HG03354 (cell line): ENCODE measurements around the gene FOXO3.
"Not testable (repeated sequence)": the region's sequence is repeated elsewhere in the genome, so short reads cannot be mapped to it uniquely, and the experiment has no call there.

Experiments used
- ATAC-seq: cut with Tn5 transposase; IDR thresholded peaks from one replicate; pipeline ENCODE4 v1.9.1; 2021; ENCODE audit warnings: mild to moderate bottlenecking; ENCODE audit not compliant: unreplicated experiment, poor library complexity, severe bottlenecking

FOXO3 gene

GRCh38 chr6:108550256-108550655, 10.5 kb upstream of the FOXO3 start:
- ATAC-seq: no peak

DNA sequence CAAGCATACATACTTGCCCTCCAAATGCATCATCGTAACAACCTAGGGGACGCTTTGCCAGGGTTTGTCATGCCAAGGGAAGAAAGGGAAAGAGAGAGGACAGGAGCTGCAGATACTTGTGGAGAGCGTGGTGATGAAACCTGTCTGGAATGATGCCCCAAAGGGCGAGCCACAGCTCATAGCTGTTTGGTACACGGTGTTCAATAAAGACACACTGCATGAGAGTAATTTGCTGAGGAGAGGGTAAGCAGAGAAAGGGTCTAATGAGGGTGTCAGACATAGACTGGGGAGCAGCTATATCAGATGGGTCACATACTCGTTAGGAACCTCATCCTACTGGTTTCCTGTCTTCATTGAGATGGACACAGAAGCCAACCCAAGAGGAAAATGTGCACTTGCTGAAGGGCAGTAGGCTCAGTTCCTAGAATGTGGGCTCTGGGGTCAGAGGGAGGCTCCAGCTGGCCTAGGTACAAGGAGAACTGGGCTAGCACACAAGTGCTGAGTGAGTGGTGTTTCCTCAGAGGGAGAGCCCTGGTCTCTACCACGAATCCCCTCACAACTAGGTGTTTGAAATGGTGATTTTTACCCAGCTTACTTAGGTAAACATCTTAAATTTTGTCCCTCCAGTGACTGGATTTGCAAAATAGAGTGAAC, 5.2 kb upstream of the FOXO3 start:
- ATAC-seq: no peak

DNA sequence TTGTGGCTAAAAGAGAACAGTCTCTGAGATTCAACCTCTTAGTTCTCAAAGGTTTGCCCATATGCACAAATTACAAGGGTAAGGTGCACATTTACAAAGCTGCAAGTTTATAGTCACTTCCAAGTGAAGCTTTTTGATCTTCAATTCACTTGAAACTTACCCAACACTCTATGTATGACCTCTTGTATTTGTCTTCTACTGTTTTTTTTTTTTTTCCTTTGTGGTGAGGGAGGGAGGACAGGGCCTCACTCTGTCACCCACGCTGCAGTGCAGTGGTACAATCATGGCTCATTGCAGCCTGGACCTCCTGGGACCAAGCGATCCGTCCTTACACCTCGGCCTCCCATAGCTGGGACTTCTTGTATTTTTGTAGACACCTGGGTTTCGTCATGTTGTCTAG, 4.5 kb upstream of the FOXO3 start:
- ATAC-seq: no peak

- ATAC-seq: no peak
Measured at GRCh38 chr6:108556866-108557493, 3.7 kb upstream of the FOXO3 start.

- ATAC-seq: peak; percentile 28
Measured at GRCh38 chr6:108557494-108558371, 3.0 kb upstream of the FOXO3 start.

DNA sequence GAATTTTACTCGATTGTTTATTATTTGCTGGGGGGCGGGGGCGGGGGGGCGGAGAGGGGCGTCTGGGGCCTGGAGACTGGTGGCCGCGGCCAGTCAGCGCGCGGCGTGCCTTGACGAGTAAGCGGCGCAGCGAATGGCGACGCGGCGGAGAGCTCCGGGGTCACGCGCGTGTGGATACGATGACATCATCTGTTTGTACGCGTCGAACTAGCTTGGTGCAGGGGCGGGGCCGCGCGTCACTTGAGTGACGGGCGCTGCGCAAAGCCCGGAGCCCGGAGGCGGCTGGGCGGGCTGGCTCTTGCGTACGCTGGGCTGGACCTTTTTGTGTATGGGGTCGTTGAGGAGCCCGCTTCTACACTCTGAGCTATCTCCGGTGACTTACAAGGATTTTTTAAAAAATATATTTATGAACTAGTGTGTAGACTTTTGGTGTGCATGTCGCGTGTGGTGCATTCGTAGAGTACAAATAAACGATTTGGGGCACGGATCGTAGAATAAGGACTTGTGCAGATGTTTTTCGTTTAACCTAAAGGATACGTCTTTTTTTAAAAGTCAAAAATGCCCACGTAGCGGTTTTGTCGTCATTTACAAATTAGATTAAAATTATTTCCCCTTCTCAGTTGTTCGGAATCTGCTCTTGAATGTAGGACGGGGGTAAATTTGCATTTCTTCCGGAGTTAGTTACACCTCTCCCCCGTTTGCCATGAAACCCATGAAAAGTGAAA, 2.2 kb upstream of the FOXO3 start:
- ATAC-seq: peak; percentile 72

DNA sequence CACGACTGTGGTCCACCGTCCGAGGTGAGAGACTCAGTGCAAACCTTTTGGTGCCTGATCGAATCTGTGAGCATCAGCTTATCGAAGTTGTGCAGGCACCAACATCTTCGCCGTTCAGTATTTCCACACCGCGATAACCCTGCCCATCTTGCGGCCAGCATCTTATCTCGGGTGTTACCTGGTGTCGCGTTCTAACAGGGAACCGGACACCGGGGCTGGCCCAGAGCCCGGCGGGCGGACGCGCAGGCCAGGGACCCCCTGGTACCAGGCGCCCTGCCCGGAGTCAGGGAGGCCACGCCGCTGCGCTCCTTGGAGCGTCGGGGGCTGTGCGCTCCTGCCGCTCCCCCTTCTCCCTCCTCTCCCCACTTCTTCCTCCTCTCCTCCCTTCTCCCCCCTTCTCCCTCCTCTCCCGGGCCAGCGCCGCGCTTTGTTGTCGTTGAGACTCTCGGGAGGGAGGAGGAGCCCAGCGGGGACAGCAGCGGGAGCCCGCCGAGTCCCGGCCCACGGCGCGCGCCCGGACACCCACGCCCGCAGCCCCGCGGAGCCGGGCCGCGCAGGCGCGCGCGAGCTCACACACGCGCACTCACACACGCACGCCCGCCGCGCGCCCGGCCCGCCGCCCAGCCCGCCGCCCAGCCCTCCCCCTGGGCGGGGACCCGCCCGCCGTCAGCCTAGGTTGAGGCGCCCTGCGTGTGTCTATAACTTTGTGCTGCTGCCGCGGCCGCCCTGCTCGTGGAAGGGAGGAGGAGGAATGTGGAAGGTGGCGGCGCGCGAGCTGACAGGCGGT, 1.4 kb upstream of the FOXO3 start:
- ATAC-seq: peak; percentile 49

DNA sequence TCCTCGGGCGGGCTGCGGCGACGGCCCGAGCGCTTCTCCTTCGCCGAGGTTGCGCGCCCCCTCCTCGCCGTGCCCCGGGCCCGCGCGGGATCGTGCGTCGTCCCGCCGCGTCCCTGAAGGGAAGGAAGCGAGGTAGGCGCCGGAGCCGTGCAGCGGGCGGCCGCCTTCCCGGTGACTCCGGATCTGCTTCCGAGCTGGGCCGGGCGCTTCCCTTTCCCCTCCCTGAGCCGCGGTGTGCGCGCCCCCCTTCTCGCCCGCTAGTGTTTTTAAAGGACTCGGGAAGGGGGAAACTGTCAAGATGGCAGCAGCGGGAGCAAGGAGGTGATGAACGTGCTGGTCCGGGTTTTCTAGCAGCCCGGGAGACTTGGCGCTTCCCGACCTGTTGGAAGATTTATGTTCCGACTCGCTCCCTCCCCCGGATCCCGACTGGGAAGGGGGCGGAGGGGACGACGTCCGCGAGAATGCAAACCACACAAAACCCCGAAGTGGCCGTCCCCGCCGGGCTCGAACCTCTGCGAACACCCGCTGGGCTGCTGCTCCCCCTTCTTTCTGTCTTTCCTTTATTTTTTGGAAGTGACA, 744 bp upstream of the FOXO3 start:
- ATAC-seq: no peak

- not testable (repeated sequence) for ATAC-seq
Measured at GRCh38 chr6:108561309-108561647, 561 bp downstream of the FOXO3 start.

- no peak for ATAC-seq
Measured at GRCh38 chr6:108561742-108562502, 1.2 kb downstream of the FOXO3 start.

DNA sequence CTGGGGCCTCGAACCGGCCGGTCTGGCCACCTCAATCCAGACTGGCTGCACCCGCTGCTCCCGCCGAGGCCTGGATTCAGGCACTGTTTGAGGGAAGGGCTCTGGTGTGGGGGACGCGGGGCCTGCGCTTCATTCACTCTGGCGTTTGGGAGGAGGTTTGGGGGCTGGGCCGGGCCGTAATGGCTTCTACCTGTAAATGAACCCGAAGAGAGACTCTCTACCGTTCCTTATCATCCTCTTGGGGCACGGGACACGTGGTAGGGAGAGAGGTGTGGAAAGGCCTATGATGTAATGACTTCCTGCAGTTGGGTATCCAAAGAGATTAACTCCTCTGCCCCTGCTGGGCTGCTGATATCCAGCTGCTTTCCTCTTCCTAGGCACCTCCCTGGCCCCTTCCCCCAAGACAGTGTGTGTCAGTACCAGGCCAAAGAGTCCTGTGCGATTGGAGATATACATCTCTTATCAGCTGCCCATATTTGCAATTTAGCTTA, 1.8 kb downstream of the FOXO3 start:
- ATAC-seq: no peak

GRCh38 chr6:108563292-108563691, 2.6 kb downstream of the FOXO3 start:
- no peak for ATAC-seq

DNA sequence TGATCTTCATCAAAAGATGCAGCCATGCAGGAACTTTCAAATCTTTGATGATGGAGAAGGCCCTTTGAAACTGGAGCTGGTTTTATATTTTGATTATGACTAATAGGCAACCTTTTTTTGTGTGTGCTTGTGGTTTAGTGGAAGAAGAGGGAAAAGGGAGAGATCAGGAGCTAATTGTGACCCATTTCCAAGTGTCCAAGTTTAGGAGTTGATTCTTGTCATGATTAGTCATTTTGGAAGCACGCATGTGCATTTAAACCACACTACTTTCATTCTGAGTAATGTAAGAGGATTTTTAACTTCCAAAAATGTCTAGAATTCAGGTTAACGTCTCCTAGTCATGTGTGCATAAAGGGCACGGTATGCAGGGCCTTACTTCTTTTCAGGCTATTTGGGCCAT, 3.5 kb downstream of the FOXO3 start:
- ATAC-seq: no peak

DNA sequence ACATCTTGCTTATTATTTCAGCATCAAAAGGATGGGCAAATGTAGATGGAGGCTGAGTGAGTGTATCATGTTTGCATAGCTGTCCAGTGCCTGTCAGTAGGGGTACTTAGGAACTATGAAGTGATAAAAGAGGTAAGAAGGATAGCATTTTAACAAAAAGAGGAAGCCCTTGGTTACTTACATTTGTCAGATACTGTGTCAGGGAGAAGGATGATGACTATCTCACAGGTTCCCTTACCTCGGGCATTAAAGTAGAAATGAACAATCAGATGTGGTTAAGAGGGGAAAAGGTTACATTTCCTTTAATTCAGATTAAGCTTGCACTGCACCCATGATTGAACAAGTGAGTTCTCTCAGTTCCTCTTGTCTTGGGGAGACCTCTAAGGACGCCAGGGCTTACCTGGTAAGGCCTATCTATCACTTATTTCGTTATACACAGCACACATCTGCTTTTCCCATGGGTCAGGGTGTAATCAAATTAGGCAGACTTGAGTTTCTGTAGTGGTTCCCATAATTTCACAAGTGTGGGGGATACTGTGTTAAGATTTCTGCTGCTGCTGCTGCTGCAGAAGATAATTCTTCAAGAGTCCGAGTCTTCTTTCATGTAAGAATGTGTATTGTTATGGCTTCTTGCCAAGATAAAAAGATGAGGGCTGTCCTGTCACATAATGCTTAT, 4.5 kb downstream of the FOXO3 start:
- ATAC-seq: peak; percentile 78

- ATAC-seq: peak; percentile 38
Measured at GRCh38 chr6:108565893-108566292, 5.2 kb downstream of the FOXO3 start.

DNA sequence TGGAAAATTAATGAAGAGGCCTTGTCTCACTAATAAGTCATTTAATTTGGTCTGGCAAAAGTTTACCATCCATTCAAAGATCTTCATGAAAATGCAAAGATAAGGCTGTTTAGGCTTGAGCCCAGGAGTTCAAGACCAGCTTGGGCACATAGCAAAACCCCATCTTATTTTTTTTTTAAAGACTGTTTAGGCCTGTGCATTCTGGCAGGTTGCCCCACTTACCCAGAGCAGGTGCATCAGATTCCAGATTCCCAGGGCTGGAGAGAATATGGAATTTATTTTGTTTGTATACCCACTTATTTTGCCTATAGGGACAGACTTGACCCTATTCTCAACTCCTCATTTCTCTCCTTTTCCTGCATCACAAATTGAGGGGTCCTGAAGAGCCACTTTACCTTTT, 5.7 kb downstream of the FOXO3 start:
- ATAC-seq: no peak

DNA sequence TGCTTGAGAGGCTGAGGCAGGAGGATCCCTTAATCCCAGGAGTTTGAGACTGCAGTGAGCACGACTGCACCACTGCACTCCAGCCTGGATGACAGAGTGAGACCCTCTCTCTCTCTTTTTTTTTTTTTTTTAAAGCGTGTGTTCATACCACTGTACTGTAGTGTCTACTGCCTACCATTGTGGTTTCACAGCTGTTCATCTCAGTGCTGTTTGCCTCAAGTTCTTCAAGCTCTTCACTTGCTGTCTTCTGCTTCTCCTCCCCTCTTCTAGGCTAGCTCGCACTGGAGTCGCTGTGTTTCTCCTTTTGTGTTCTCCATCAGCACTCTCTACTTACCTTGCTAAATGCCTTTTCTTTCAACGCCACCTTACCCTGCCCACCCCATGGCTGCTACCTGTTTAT, 7.4 kb downstream of the FOXO3 start:
- ATAC-seq: no peak
